ENCODE data around the gene SGCG. TPM values are rescaled to one million over a fixed set of nuclear protein-coding genes. Genes with fewer than 3 reads are reported as not detected.
"Not testable (repeated sequence)": the region's sequence is repeated elsewhere in the genome, so short reads cannot be mapped to it uniquely, and the experiment has no call there.

Gene SGCG
- total RNA-seq, 2 donors from 2014 or later, result 0.78 TPM; not detected in 1

DNA sequence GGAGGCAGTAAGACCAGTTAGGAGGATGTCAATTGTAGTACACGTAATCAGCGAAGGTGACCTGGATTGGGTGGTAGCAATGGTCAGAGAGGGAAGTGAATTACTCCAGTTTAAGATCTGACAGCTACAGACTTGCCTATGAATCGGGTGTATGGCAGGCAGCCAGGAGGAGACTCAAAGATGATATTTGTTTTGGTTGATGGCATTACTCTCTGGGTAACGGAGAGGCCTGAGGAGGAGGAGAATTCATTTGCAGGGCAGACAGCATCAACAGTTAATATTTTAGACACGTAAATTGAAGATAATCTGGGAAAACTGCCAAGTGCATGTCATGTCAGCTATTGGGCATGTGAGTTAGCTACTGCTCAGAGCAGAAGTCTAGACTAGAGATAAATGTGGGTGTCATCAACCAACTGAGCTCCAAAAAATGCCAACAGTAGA is 109.2 kb downstream of the SGCG start:
- DNase-seq (no peak), ATAC-seq (no peak)
- 39 to 51% methylated on average over 5 of the region's 5 CpGs for WGBS, 2 donors
- H3K4me1 ChIP-seq, result no peaks in the 10 kb centered on the region
- no peak overlapping the region for H3K27ac ChIP-seq
- no peaks in the 10 kb centered on the region for H3K9me3 ChIP-seq
- H3K4me3 ChIP-seq, result no peak overlapping the region
- no peaks in the 10 kb centered on the region for H3K36me3 ChIP-seq (replicated peaks in 1 of 2; ENCODE audit: insufficient read depth in 1 of 2, low read depth in 2 of 2)
- intact Hi-C loops (cut with DNase I), result no loop called here
- H3K27me3 ChIP-seq, result no peaks in the 10 kb centered on the region
- no peak for TF ChIP-seq CTCF (IDR thresholded peaks at IDR 0.05)
- TF ChIP-seq POLR2A (IDR thresholded peaks at IDR 0.05), result no peak

- no peaks in the 10 kb centered on the region for H3K36me3 ChIP-seq (replicated peaks in 1 of 2; ENCODE audit: insufficient read depth in 1 of 2, low read depth in 2 of 2)
- no peaks in the 10 kb centered on the region for H3K4me1 ChIP-seq
- H3K4me3 ChIP-seq, result no peak overlapping the region
- intact Hi-C loops (cut with DNase I), result no loop called here
- 39 to 75% methylated on average over 1 of the region's 1 CpG for WGBS, 2 donors
- DNase-seq, result no peak
- no peak overlapping the region for H3K27ac ChIP-seq
- H3K9me3 ChIP-seq, result no peaks in the 10 kb centered on the region
- H3K27me3 ChIP-seq, result no peaks in the 10 kb centered on the region
- TF ChIP-seq POLR2A (IDR thresholded peaks at IDR 0.05) (no peak), CTCF (IDR thresholded peaks at IDR 0.05) (no peak)
- no peak for ATAC-seq
Measured at GRCh38 chr13:23292586-23292985, 111.8 kb downstream of the SGCG start.

GRCh38 chr13:23314837-23315236 is 134.1 kb downstream of the SGCG start:
- H3K4me3 ChIP-seq; ATAC-seq; H3K9me3 ChIP-seq; H3K4me1 ChIP-seq; H3K27ac ChIP-seq; DNase-seq; H3K27me3 ChIP-seq; intact Hi-C loops (cut with DNase I); H3K36me3 ChIP-seq (replicated peaks in 1 of 2; ENCODE audit: insufficient read depth in 1 of 2, low read depth in 2 of 2): not testable (repeated sequence)
- WGBS, 2 donors, result 57 to 71% methylated on average over 4 to 6 of the region's 6 CpGs

DNA sequence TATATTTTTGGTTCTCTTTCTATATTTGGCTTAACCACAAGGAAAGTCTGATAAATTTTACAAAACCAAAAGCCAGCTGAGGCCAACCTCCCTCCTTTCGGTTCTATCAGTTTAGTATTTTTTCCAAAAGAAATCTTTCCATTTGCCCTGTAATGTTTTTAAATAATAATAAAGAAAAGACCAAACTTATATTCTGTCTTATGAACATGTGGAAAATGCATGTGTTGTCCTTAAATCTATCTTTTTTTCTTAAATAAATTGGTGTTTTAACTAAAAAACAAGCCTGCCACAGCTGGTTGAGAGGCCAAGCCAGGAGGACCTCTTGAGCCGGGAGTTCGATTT is 139.1 kb downstream of the SGCG start:
- TF ChIP-seq CTCF (IDR thresholded peaks at IDR 0.05) (no peak), POLR2A (IDR thresholded peaks at IDR 0.05) (no peak)
- no peaks in the 10 kb centered on the region for H3K4me1 ChIP-seq
- intact Hi-C loops (cut with DNase I), result no loop called here
- 74 to 82% methylated on average over 3 of the region's 3 CpGs for WGBS, 2 donors
- no peak overlapping the region for H3K4me3 ChIP-seq
- DNase-seq, result no peak
- no peak for ATAC-seq
- no peaks in the 10 kb centered on the region for H3K9me3 ChIP-seq
- H3K27ac ChIP-seq, result no peak overlapping the region
- H3K36me3 ChIP-seq (replicated peaks in 1 of 2; ENCODE audit: insufficient read depth in 1 of 2, low read depth in 2 of 2), result no peaks in the 10 kb centered on the region
- no peaks in the 10 kb centered on the region for H3K27me3 ChIP-seq

GRCh38 chr13:23320926-23321534 is 140.3 kb downstream of the SGCG start:
- ATAC-seq, result no peak
- WGBS, 2 donors, result 28 to 39% methylated on average over 4 of the region's 4 CpGs
- H3K4me1 ChIP-seq, result no peaks in the 10 kb centered on the region
- intact Hi-C loops (cut with DNase I), result no loop called here
- H3K27ac ChIP-seq, result no peak overlapping the region
- no peaks in the 10 kb centered on the region for H3K36me3 ChIP-seq (replicated peaks in 1 of 2; ENCODE audit: insufficient read depth in 1 of 2, low read depth in 2 of 2)
- no peak overlapping the region for H3K4me3 ChIP-seq
- DNase-seq, result no peak
- H3K27me3 ChIP-seq, result no peaks in the 10 kb centered on the region
- TF ChIP-seq POLR2A (IDR thresholded peaks at IDR 0.05) (no peak), CTCF (IDR thresholded peaks at IDR 0.05) (no peak)
- no peaks in the 10 kb centered on the region for H3K9me3 ChIP-seq
